Esophagus muscularis mucosa (tissue), 4 donors: Measurements from ENCODE around the gene SNAPC1. TPM values are rescaled to one million over a fixed set of nuclear protein-coding genes. Genes with fewer than 3 reads are reported as not detected.

Experiments
- DNase-seq: peaks from one replicate; pipeline ENCODE4 v3.0.0-alpha.2; 2017; ENCODE audit errors: extremely low spot score
- H3K27ac ChIP-seq, 4 donors: fragments of 200-600 bp; sonication (generic); replicated peaks in 1 of 4; 1 replicate in 3 of 4; 2 replicates in 1 of 4; pipeline ENCODE4 v1.5.1; 2016 to 2019; ENCODE audit warnings: mild to moderate bottlenecking in 1 of 4
- H3K27me3 ChIP-seq, 4 donors: fragments of 200-600 bp; sonication (generic); one replicate each; pipeline versions ENCODE4 v1.5.1 to v1.6.0; 2016 to 2019
- H3K36me3 ChIP-seq, 4 donors: fragments of 200-600 bp; sonication (generic); one replicate each; pipeline ENCODE4 v1.5.1; 2016 to 2019
- H3K4me1 ChIP-seq, 4 donors: fragments of 200-600 bp; sonication (generic); one replicate each; pipeline ENCODE4 v1.5.1; 2016 to 2019
- H3K4me3 ChIP-seq, 4 donors: fragments of 200-600 bp; sonication (generic); 1 replicate in 2 of 4; 2 replicates in 2 of 4; pipeline ENCODE4 v1.5.1; 2016 to 2019; ENCODE audit warnings: mild to moderate bottlenecking in 4 of 4, moderate library complexity in 1 of 4
- H3K9me3 ChIP-seq, 4 donors: fragments of 200-600 bp; sonication (generic); 1 replicate in 3 of 4; 2 replicates in 1 of 4; pipeline ENCODE4 v1.5.1; 2016 to 2019
- EP300 ChIP-seq: sonication (generic); formaldehyde crosslinking; IDR thresholded peaks from one replicate; pipeline ENCODE4 v1.6.1; 2017; ENCODE audit warnings: antibody characterized with exemption
- POLR2A ChIP-seq: fragments of 450-650 bp; IDR thresholded peaks from one replicate; pipeline ENCODE4 v1.6.1; 2017; ENCODE audit warnings: antibody characterized with exemption, moderate library complexity, mild to moderate bottlenecking, low read depth
- POLR2AphosphoS5 ChIP-seq, 2 donors: sonication (generic); formaldehyde crosslinking; IDR thresholded peaks; one replicate each; pipeline ENCODE4 v1.6.1; 2017; ENCODE audit warnings: antibody characterized with exemption in 2 of 2
- WGBS: methylation state at CpG from one replicate; pipeline ENCODE4 v1.1.5; 2018; 5-methylcytosine and 5-hydroxymethylcytosine counted together
- intact Hi-C: fragments of 100-400 bp; cut with DNase I; formaldehyde crosslinking; loops from one replicate; pipeline ENCODE4 v1.15.1; 2023
- total RNA-seq, 4 donors: library from RNA; depleted of rRNA; stranded (reverse); fragments of >200 nt; gene quantifications; one replicate each; pipeline versions ENCODE4 v1.1.0 to v1.2.1, GENCODE V29; 2016
- TF ChIP-seq, protein P1 (sequence below), 3 experiments: fragments of 200-600 bp in 2 of 3; fragments of 450-650 bp in 1 of 3; sonication (generic) in 2 of 3; IDR thresholded peaks; one replicate each; pipeline ENCODE4 v1.5.1; 2017 to 2019; ENCODE audit warnings: antibody characterized with exemption in 3 of 3, mild to moderate bottlenecking in 2 of 3, moderate library complexity in 1 of 3

The SNAPC1 gene
- total RNA-seq, 4 donors from 2014 or later: 4.7 to 8.0 (median 6.6) TPM

DNA sequence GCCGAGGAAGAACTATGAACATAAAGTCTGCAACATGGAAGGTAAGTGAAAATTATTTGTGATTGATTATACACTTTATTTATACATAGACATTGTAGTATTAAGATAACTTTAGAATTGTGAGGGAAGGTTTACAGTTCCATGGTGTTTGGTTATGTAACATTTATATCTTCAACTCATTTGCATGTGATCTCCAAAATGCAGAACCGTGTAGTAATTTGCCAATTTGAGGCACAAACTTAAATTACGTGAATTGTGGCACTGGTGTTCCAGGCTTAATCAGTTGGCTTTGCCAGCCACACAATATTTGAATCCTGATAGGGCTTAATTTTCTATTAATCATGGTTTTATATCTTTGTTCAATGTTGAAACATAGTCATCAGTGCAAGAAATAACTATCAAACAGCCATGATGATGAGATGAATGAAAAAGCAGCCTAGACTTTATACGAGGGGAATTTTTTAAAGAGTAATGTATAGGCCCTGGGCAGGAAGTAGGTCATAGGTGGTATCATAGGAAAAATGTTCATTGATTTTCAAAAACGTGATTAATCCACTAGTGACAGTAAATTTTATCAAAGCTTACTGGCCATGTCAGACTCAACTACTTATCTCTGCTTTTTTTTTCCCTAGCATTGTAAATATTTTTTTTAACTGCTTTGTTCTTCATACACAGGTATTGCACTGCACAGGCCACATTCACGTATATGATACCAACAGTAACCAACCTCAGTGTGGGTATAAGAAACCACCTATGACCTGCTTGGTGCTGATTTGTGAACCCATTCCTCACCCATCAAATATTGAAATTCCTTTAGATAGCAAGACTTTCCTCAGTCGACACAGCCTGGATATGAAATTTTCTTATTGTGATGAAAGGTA lies 35.2 kb upstream of the SNAPC1 start:
- Histone ChIP-seq H3K4me3 (no peak overlapping the region), H3K27ac (no peak overlapping the region), H3K4me1 (peaks cover 0 to 22% (median 12%) of the 10 kb centered on the region in 4 donors), H3K36me3 (peaks cover 22 to 87% (median 39%) of the 10 kb centered on the region in 4 donors), H3K27me3 (no peaks in the 10 kb centered on the region), H3K9me3 (no peaks in the 10 kb centered on the region)
- intact Hi-C loops: no loop called here
- 83% methylated on average over 7 of the region's 7 CpGs for WGBS
- no peak for DNase-seq
- TF ChIP-seq EP300 (no peak), POLR2AphosphoS5 (IDR thresholded peaks at IDR 0.05) (no peak), POLR2A (no peak)
- TF ChIP-seq, protein P1, sequence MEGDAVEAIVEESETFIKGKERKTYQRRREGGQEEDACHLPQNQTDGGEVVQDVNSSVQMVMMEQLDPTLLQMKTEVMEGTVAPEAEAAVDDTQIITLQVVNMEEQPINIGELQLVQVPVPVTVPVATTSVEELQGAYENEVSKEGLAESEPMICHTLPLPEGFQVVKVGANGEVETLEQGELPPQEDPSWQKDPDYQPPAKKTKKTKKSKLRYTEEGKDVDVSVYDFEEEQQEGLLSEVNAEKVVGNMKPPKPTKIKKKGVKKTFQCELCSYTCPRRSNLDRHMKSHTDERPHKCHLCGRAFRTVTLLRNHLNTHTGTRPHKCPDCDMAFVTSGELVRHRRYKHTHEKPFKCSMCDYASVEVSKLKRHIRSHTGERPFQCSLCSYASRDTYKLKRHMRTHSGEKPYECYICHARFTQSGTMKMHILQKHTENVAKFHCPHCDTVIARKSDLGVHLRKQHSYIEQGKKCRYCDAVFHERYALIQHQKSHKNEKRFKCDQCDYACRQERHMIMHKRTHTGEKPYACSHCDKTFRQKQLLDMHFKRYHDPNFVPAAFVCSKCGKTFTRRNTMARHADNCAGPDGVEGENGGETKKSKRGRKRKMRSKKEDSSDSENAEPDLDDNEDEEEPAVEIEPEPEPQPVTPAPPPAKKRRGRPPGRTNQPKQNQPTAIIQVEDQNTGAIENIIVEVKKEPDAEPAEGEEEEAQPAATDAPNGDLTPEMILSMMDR (IDR thresholded peaks at IDR 0.05): no peak

GRCh38 chr14:61730756-61731373 lies 31.4 kb upstream of the SNAPC1 start:
- Histone ChIP-seq H3K4me3 (no peak overlapping the region), H3K27ac (peak overlapping the region in 3 of 4 donors; percentile 1 to 38 (median 17)), H3K36me3 (peaks cover 20 to 99% (median 60%) of the 10 kb centered on the region in 4 donors), H3K4me1 (peaks cover 0 to 18% (median 10%) of the 10 kb centered on the region in 4 donors), H3K9me3 (no peaks in the 10 kb centered on the region), H3K27me3 (no peaks in the 10 kb centered on the region)
- 61% methylated on average over 2 of the region's 2 CpGs for WGBS
- intact Hi-C loops: loop anchor here (2.0 kb wide), 1 partner anchor 270 kb away; no protein-coding TSS in a partner anchor
- TF ChIP-seq, protein P1 (IDR thresholded peaks at IDR 0.05): peak; percentile 45 to 66 (median 58)
- TF ChIP-seq POLR2A: no peak
- TF ChIP-seq POLR2AphosphoS5 (IDR thresholded peaks at IDR 0.05): no peak
- no peak for TF ChIP-seq EP300
- DNase-seq: no peak

DNA sequence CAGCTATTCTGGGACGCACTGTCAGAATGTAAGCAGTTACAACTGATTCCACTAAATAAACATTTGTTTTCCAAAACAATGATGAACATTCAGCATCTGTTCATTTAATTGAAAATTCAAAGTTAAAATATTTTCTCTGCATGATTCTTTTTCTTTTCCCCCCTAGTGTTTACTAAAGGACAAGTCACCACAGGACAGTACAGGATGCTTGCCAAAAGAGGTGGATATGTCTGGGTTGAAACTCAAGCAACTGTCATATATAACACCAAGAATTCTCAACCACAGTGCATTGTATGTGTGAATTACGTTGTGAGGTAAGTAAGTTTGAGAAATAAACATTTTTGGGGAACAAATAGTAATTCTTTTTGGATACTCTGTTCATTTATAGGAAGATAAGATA lies 28.2 kb upstream of the SNAPC1 start:
- WGBS: 81% methylated on average over 2 of the region's 2 CpGs
- intact Hi-C loops: no loop called here

GRCh38 chr14:61736751-61737150 lies 25.5 kb upstream of the SNAPC1 start:
- no peak for DNase-seq
- TF ChIP-seq, protein P1 (IDR thresholded peaks at IDR 0.05): no peak
- TF ChIP-seq POLR2AphosphoS5 (IDR thresholded peaks at IDR 0.05) (no peak), POLR2A (no peak), EP300 (no peak)
- H3K4me1 ChIP-seq: no peaks in the 10 kb centered on the region
- WGBS: 90% methylated on average over 4 of the region's 4 CpGs
- H3K36me3 ChIP-seq: peaks cover 50 to 96% (median 80%) of the 10 kb centered on the region in 4 donors
- intact Hi-C loops: no loop called here
- no peak overlapping the region for H3K27ac ChIP-seq
- no peaks in the 10 kb centered on the region for H3K27me3 ChIP-seq
- H3K9me3 ChIP-seq: no peaks in the 10 kb centered on the region
- no peak overlapping the region for H3K4me3 ChIP-seq

More for the DNA sequence above, 28.2 kb upstream of the SNAPC1 start:
- Histone ChIP-seq H3K9me3 (no peaks in the 10 kb centered on the region), H3K4me1 (peaks cover 0 to 13% (median 10%) of the 10 kb centered on the region in 4 donors), H3K27ac (no peak overlapping the region), H3K4me3 (no peak overlapping the region), H3K27me3 (no peaks in the 10 kb centered on the region), H3K36me3 (peaks cover 32 to 99% (median 66%) of the 10 kb centered on the region in 4 donors)
- DNase-seq: no peak
- TF ChIP-seq EP300 (no peak), POLR2A (no peak), POLR2AphosphoS5 (IDR thresholded peaks at IDR 0.05) (no peak)
- TF ChIP-seq, protein P1 (IDR thresholded peaks at IDR 0.05): no peak
